ENCODE measurements around the gene ICAM4.

Gene ICAM4

GRCh38 chr19:10291554-10292205 lies 4.9 kb downstream of the ICAM4 start:
- DNase-seq, result no peak

- DNase-seq, result peak; percentile 63
Observed at GRCh38 chr19:10292206-10292788, 5.5 kb downstream of the ICAM4 start.

- DNase-seq, result no peak
Observed at GRCh38 chr19:10292789-10293636, 6.3 kb downstream of the ICAM4 start.

- DNase-seq, result no peak
Observed at GRCh38 chr19:10293637-10294367, 7.0 kb downstream of the ICAM4 start.

- DNase-seq, result no peak
Observed at GRCh38 chr19:10294368-10294697, 7.6 kb downstream of the ICAM4 start.

- DNase-seq, result peak; percentile 66
Observed at GRCh38 chr19:10295305-10295846, 8.6 kb downstream of the ICAM4 start.

- no peak for DNase-seq
Observed at GRCh38 chr19:10295847-10296591, 9.3 kb downstream of the ICAM4 start.

- DNase-seq, result no peak
Observed at GRCh38 chr19:10299545-10300458, 13.0 kb downstream of the ICAM4 start.

- no peak for DNase-seq
Observed at GRCh38 chr19:10305139-10305806, 18.5 kb downstream of the ICAM4 start.

GRCh38 chr19:10306327-10306726 lies 19.6 kb downstream of the ICAM4 start:
- DNase-seq, result no peak

- DNase-seq, result no peak
Observed at GRCh38 chr19:10309423-10309822, 22.7 kb downstream of the ICAM4 start, which contains the start of gene ZGLP1. TSS of gene ZGLP1 (minus strand) at chr19:10309815.

GRCh38 chr19:10315335-10316214 lies 28.8 kb downstream of the ICAM4 start, which contains the start of gene FDX2:
TSS of gene FDX2 (minus strand) at chr19:10316015. CDS start at chr19:10315996, 19 bp downstream.
- peak; percentile 93 for DNase-seq

- no peak for DNase-seq
Observed at GRCh38 chr19:10316229-10317044, 29.7 kb downstream of the ICAM4 start.

GRCh38 chr19:10317045-10317856 lies 30.5 kb downstream of the ICAM4 start:
- DNase-seq, result no peak

GRCh38 chr19:10317857-10318462 lies 31.2 kb downstream of the ICAM4 start:
- no peak for DNase-seq

GRCh38 chr19:10318807-10319682 lies 32.3 kb downstream of the ICAM4 start:
- no peak for DNase-seq

All from activated CD4-positive, alpha-beta T cell treated with anti-CD3 and anti-CD28 coated beads, Interleukin-2, amount 50 U/mL, for 1 hour (primary cell).